Jurkat, Clone E6-1 (cell line): ENCODE results near the gene LPAR6.
"Not testable (repeated sequence)": the region's sequence is repeated elsewhere in the genome, so short reads cannot be mapped to it uniquely, and the experiment has no call there.

Experiments used
- DNase-seq: peaks from one replicate; pipeline ENCODE4 v3.0.0-alpha.2; 2011; ENCODE audit warnings: low read depth, low spot score
- H3K4me3 ChIP-seq: 2 replicates; pipeline ENCODE4 v1.5.1; 2011; ENCODE audit warnings: mild to moderate bottlenecking, low read length, control low read depth, moderate library complexity

LPAR6 gene

GRCh38 chr13:48424212-48424611 is 11.3 kb upstream of the LPAR6 start:
- DNase-seq, result no peak
- H3K4me3 ChIP-seq, result no peak overlapping the region

GRCh38 chr13:48422003-48422402 is 9.1 kb upstream of the LPAR6 start:
- not testable (repeated sequence) for DNase-seq, H3K4me3 ChIP-seq

- H3K4me3 ChIP-seq, result no peak overlapping the region
- no peak for DNase-seq
These were observed 2.6 kb upstream of the LPAR6 start for GRCh38 chr13:48415516-48415915.

GRCh38 chr13:48414501-48414900 is 1.6 kb upstream of the LPAR6 start:
- DNase-seq, result no peak
- H3K4me3 ChIP-seq, result no peak overlapping the region

- peak overlapping the region; percentile 23 for H3K4me3 ChIP-seq
These were observed 927 bp downstream of the LPAR6 start for GRCh38 chr13:48411841-48412531.

GRCh38 chr13:48411147-48411794 is 1.6 kb downstream of the LPAR6 start:
- peak overlapping the region; percentile 23 for H3K4me3 ChIP-seq
- DNase-seq, result no peak

More at GRCh38 chr13:48411841-48412531, 927 bp downstream of the LPAR6 start:
- peak; percentile 71 for DNase-seq

- DNase-seq, result no peak
- H3K4me3 ChIP-seq, result no peak overlapping the region
These were observed 2.7 kb downstream of the LPAR6 start for GRCh38 chr13:48410199-48410598.

- no peak for DNase-seq
- H3K4me3 ChIP-seq, result no peak overlapping the region
These were observed 7.0 kb downstream of the LPAR6 start for GRCh38 chr13:48405875-48406274.

GRCh38 chr13:48404952-48405351 is 8.0 kb downstream of the LPAR6 start:
- H3K4me3 ChIP-seq, result no peak overlapping the region
- DNase-seq, result no peak

GRCh38 chr13:48403913-48404312 is 9.0 kb downstream of the LPAR6 start:
- no peak overlapping the region for H3K4me3 ChIP-seq
- DNase-seq, result no peak

GRCh38 chr13:48403151-48403631 is 9.7 kb downstream of the LPAR6 start:
- DNase-seq, result no peak
- H3K4me3 ChIP-seq, result no peak overlapping the region

GRCh38 chr13:48402325-48402932 is 10.5 kb downstream of the LPAR6 start:
- no peak overlapping the region for H3K4me3 ChIP-seq
- DNase-seq, result no peak

GRCh38 chr13:48401480-48401879 is 11.4 kb downstream of the LPAR6 start:
- DNase-seq, result peak; percentile 73
- no peak overlapping the region for H3K4me3 ChIP-seq

- no peak for DNase-seq
- no peak overlapping the region for H3K4me3 ChIP-seq
These were observed 12.0 kb downstream of the LPAR6 start for GRCh38 chr13:48400850-48401291.

- DNase-seq, result no peak
- H3K4me3 ChIP-seq, result no peak overlapping the region
These were observed 12.7 kb downstream of the LPAR6 start for GRCh38 chr13:48400090-48400694.

- DNase-seq, result no peak
- no peak overlapping the region for H3K4me3 ChIP-seq
These were observed 14.3 kb downstream of the LPAR6 start for GRCh38 chr13:48398450-48399095.

GRCh38 chr13:48397744-48398143 is 15.2 kb downstream of the LPAR6 start:
- H3K4me3 ChIP-seq, result no peak overlapping the region
- no peak for DNase-seq

- no peak overlapping the region for H3K4me3 ChIP-seq
- no peak for DNase-seq
These were observed 19.2 kb downstream of the LPAR6 start for GRCh38 chr13:48393698-48394085.

GRCh38 chr13:48393030-48393697 is 19.7 kb downstream of the LPAR6 start:
- no peak for DNase-seq
- no peak overlapping the region for H3K4me3 ChIP-seq
